GM08714 (cell line): ENCODE results near the gene DRC7.

Experiments used
- H3K4me3 ChIP-seq: fragments of 200-500 bp; sonication (Bioruptor generic); 2 replicates; pipeline ENCODE4 v1.5.1; 2014; ENCODE audit warnings: mild to moderate bottlenecking, low read length, inconsistent platforms
- ZNF274 ChIP-seq: IDR thresholded peaks from 2 replicates; pipeline ENCODE4 v1.6.1; 2012; ENCODE audit warnings: mild to moderate bottlenecking, low read depth, low read length

The DRC7 gene

GRCh38 chr16:57754354-57755060, 59.9 kb downstream of the DRC7 start:
- H3K4me3 ChIP-seq = no peak overlapping the region
- TF ChIP-seq ZNF274 = no peak

GRCh38 chr16:57755061-57755684, 60.6 kb downstream of the DRC7 start:
- no peak for TF ChIP-seq ZNF274
- H3K4me3 ChIP-seq = no peak overlapping the region

GRCh38 chr16:57755726-57756423, 61.3 kb downstream of the DRC7 start:
- H3K4me3 ChIP-seq = no peak overlapping the region
- no peak for TF ChIP-seq ZNF274

GRCh38 chr16:57756424-57757325, 62.1 kb downstream of the DRC7 start:
- no peak for TF ChIP-seq ZNF274

GRCh38 chr16:57757326-57757786, 62.8 kb downstream of the DRC7 start:
- H3K4me3 ChIP-seq = no peak overlapping the region
- TF ChIP-seq ZNF274 = no peak

More at GRCh38 chr16:57756424-57757325, 62.1 kb downstream of the DRC7 start:
- H3K4me3 ChIP-seq = no peak overlapping the region

- TF ChIP-seq ZNF274 = no peak
Observed at GRCh38 chr16:57757883-57758282, 63.3 kb downstream of the DRC7 start.

GRCh38 chr16:57758331-57759117, 63.9 kb downstream of the DRC7 start:
- no peak for TF ChIP-seq ZNF274
- H3K4me3 ChIP-seq = no peak overlapping the region

More at GRCh38 chr16:57757883-57758282, 63.3 kb downstream of the DRC7 start:
- no peak overlapping the region for H3K4me3 ChIP-seq

- no peak for TF ChIP-seq ZNF274
- no peak overlapping the region for H3K4me3 ChIP-seq
Observed at GRCh38 chr16:57759131-57759530, 64.5 kb downstream of the DRC7 start.

GRCh38 chr16:57759541-57760356, 65.1 kb downstream of the DRC7 start:
- TF ChIP-seq ZNF274 = no peak
- no peak overlapping the region for H3K4me3 ChIP-seq

GRCh38 chr16:57760357-57761160, 66.0 kb downstream of the DRC7 start:
- TF ChIP-seq ZNF274 = no peak
- no peak overlapping the region for H3K4me3 ChIP-seq

GRCh38 chr16:57761301-57761700, 66.7 kb downstream of the DRC7 start:
- no peak for TF ChIP-seq ZNF274
- H3K4me3 ChIP-seq = no peak overlapping the region

- TF ChIP-seq ZNF274 = no peak
Observed at GRCh38 chr16:57761957-57762356, 67.4 kb downstream of the DRC7 start.

More at GRCh38 chr16:57761957-57762356, 67.4 kb downstream of the DRC7 start:
- H3K4me3 ChIP-seq = no peak overlapping the region
